HUES48 (cell line): ENCODE measurements around the gene YPEL2.

ENCODE experiments used
- H3K27ac ChIP-seq: one replicate; pipeline ENCODE4 v1.7.0; 2013; ENCODE audit warnings: low read depth, low read length, inconsistent platforms
- H3K27me3 ChIP-seq: 2 replicates; pipeline ENCODE4 v1.6.1; 2013; ENCODE audit warnings: mild to moderate bottlenecking, low read length; ENCODE audit not compliant: control insufficient read depth, insufficient read depth
- H3K36me3 ChIP-seq: 2 replicates; pipeline ENCODE4 v1.6.1; 2013; ENCODE audit warnings: low read length; ENCODE audit not compliant: control insufficient read depth, insufficient read depth
- H3K4me1 ChIP-seq: 2 replicates; pipeline ENCODE4 v1.6.1; 2013; ENCODE audit warnings: mild to moderate bottlenecking, low read length; ENCODE audit not compliant: control insufficient read depth, insufficient read depth
- H3K4me3 ChIP-seq: 2 replicates; pipeline ENCODE4 v1.5.1; 2013; ENCODE audit warnings: mild to moderate bottlenecking, low read depth, low read length
- H3K9ac ChIP-seq: 2 replicates; pipeline ENCODE4 v1.6.1; 2013; ENCODE audit warnings: mild to moderate bottlenecking, low read depth, low read length, moderate library complexity
- H3K9me3 ChIP-seq: 2 replicates; pipeline ENCODE4 v1.6.1; 2013; ENCODE audit warnings: low read length; ENCODE audit not compliant: control insufficient read depth, insufficient read depth

Gene YPEL2

DNA sequence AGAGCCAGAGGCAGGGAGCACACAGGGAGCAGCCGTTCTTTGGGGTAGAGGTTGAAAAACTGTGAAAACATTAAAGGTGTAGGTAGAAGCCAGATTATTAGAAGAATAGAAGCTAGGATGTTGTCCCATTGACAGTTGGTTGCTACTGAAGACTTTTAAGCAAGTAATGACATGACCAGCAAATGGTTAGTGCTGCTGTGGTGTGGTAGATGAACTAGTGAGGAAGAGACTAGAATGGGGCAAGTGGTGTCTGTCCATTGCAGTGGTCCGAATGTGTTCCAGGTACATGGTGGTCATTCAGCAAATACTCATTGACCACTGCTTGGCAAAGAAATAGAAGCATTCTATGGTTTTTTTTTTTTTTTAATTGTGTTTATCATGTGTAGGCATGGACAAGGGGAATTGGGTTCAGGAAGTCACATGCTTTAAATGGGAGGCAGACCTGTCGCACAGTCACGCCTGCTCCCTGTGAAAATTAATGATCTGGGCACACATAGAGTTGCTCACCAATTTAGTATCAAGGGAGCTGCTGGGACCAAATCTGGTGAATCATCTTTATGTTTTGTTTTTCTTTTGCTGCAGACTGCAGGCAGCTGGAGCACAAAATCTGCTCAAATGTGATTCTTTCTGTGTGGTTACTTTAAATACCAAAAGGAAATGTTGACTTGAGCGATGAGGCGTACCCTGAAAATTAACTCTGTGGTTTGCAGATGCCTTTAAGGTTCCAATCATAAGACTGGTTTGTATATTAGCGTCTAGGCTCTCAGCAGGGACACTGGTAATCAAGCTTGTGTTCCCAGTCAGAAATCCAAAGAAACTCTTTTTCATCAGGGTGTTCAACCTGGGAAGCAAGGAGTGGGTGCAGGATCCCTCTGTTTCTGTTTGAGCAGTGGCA, 30.7 kb downstream of the YPEL2 start:
- H3K27ac ChIP-seq, result no peak overlapping the region
- H3K4me3 ChIP-seq, result no peak overlapping the region
- peaks cover 29% of the 10 kb centered on the region for H3K4me1 ChIP-seq
- H3K9ac ChIP-seq, result no peak overlapping the region
- no peaks in the 10 kb centered on the region for H3K9me3 ChIP-seq
- H3K27me3 ChIP-seq, result no peaks in the 10 kb centered on the region
- no peaks in the 10 kb centered on the region for H3K36me3 ChIP-seq

DNA sequence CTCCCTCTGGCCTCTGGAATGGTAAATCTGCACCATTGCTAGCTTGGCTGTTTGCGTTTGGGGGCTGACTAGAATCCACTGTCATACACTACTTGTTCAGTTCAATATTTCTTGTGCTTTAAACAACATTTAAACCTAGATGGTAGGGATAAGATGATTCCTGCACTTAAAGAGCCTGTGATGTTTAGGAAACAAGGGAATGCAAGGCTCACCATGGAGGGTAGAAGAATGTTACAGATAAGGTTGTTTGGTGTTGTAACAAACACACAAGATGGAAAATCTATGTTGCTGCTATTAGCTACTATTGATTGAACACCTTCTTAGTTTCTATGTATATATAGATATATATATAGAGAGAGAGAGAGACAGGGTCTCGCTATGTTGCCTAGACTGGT, 31.4 kb downstream of the YPEL2 start:
- Histone ChIP-seq H3K27me3 (no peaks in the 10 kb centered on the region), H3K4me3 (no peak overlapping the region), H3K27ac (no peak overlapping the region), H3K4me1 (peaks cover 36% of the 10 kb centered on the region), H3K9me3 (no peaks in the 10 kb centered on the region), H3K36me3 (no peaks in the 10 kb centered on the region), H3K9ac (no peak overlapping the region)

DNA sequence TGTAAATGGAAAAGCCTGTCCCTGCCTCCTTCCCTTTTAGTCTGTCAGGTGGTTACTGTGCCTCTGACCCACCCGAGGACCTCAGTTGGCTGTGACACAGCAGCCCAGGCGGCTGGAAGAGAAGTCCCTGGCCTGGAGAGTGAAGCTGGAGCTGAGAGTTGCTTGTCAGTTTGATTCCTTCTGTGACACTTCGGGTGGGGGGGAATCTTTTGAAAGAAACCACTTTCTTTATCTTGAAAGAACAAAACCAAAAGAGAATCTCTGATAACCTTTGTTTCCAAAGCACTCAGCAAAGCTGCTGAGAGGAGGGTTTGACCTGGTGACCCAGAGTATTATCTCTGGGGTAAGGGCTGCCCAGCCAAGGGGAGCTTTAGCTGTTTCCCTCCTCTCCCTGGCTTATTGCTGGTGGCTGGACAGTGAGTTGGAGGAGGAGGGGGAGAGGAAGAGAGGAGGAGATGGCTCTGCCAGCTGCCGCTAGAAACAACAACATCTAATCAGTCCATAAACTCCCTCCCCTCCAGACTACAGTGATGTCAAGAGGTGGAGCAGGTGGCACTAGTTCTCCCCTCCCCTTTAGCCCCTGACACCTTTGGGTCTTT, 34.0 kb downstream of the YPEL2 start:
- H3K9me3 ChIP-seq, result no peaks in the 10 kb centered on the region
- no peaks in the 10 kb centered on the region for H3K36me3 ChIP-seq
- peaks cover 47% of the 10 kb centered on the region for H3K4me1 ChIP-seq
- peak overlapping the region; percentile 96 for H3K27ac ChIP-seq
- no peaks in the 10 kb centered on the region for H3K27me3 ChIP-seq
- peak overlapping the region; percentile 11; the same call in 1 of the 2 replicates for H3K4me3 ChIP-seq
- H3K9ac ChIP-seq, result no peak overlapping the region

DNA sequence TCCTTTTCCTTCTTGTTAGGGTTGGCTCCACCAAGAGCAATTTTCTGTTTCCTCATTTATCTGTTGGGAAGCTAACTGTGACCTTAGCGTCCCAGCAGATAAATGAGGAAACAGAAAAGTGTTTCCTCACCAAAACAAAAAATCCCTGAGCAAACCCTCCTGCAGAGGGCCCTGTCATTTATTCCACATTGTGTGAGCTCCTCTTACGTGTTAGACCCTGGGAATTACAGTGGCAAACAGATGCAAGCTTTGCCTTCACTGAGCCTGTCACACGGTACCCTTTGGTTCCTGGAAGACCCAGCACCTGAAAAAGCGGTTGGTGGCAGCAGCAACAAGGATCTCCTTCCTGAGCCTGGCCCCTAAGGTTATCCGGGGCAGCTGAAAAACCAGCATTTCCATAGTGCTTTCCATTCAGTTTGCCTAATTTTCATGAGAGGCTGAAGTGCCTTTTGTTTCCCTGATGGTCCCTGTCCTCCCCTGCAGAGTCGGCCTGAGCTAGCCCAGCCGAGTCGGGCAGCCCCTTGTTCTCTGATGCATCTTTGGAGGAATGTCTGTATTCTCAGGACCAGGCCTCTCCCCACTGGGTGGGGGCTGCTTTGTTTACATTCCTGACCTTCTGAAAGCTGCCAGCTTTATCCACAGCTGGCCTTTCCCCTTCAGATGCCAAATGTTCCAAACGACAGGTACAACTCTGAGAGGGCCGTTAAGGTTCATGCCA, 34.7 kb downstream of the YPEL2 start:
- peak overlapping the region; percentile 11; the same call in 1 of the 2 replicates for H3K4me3 ChIP-seq
- H3K4me1 ChIP-seq, result peaks cover 54% of the 10 kb centered on the region
- peak overlapping the region; percentile 96 for H3K27ac ChIP-seq
- no peak overlapping the region for H3K9ac ChIP-seq
- H3K9me3 ChIP-seq, result no peaks in the 10 kb centered on the region
- H3K36me3 ChIP-seq, result no peaks in the 10 kb centered on the region
- H3K27me3 ChIP-seq, result no peaks in the 10 kb centered on the region

DNA sequence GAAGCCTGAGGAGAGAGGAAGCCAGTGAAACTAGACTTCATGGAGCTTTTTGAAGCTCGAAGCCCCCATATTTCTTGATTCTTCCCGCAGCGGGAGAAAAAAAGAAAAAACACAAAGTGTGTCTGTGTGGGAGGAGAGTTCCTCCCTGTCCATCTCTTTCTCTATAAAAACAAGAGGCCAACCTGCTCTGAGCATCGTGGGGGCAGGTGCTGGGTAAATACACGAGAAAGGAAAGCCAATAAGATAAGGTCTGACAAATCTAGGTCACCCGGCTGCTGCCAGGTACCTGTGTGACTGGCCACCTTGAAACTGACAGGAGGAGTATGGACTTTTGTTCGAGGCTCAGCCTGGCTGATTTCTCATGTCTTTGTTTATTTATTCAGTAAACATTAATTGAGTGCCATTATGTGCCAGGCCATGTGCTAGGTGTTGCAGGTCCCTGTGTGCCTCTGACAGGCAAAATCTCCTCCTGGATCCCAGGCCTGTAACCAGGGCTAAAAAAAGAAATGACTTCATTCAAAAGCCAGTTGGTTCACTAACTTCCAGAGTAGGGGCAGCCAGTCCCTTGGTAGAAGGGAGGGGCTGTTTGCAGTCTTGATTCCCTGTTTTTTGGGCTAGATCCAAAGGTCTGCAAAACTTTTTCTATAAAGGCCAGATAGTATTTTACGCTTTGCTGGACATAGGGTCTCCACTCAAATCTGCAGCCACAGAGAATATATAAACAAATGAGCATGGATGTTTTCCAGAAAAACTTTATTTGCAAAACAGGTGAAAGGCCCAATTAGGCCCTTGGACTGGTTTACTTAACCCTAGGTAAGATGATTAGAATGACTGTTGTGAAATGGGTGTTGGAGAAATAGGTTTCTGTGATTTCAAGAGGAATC, 35.6 kb downstream of the YPEL2 start:
- Histone ChIP-seq H3K36me3 (no peaks in the 10 kb centered on the region), H3K9me3 (no peaks in the 10 kb centered on the region), H3K4me3 (0 out of 2 replicates have a peak overlapping the region, but pooled peaks have one; percentile 1), H3K4me1 (peaks cover 54% of the 10 kb centered on the region), H3K27me3 (no peaks in the 10 kb centered on the region), H3K27ac (peak overlapping the region; percentile 96), H3K9ac (no peak overlapping the region)

DNA sequence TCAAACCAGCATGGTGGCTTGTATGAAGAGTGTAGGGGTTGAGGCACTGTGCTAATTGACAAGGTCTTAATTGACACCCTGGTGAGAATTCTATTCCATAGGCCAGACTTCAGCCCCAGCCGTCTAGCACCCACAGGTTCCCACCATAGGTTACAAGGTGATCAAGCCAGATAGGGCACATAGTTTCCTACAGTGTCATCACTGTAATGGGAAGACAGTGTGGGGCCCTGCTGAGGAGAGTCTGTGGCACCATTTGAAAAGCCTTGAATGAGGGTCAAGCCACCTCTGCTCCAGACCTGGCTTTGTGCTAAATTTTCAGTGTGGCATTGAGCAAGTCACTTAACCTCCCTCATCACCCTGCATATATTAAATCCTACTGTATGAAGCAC, 36.2 kb downstream of the YPEL2 start:
- Histone ChIP-seq H3K27me3 (no peaks in the 10 kb centered on the region), H3K9ac (no peak overlapping the region), H3K4me3 (no peak overlapping the region), H3K36me3 (no peaks in the 10 kb centered on the region), H3K4me1 (peaks cover 48% of the 10 kb centered on the region), H3K9me3 (no peaks in the 10 kb centered on the region), H3K27ac (peak overlapping the region; percentile 96)

DNA sequence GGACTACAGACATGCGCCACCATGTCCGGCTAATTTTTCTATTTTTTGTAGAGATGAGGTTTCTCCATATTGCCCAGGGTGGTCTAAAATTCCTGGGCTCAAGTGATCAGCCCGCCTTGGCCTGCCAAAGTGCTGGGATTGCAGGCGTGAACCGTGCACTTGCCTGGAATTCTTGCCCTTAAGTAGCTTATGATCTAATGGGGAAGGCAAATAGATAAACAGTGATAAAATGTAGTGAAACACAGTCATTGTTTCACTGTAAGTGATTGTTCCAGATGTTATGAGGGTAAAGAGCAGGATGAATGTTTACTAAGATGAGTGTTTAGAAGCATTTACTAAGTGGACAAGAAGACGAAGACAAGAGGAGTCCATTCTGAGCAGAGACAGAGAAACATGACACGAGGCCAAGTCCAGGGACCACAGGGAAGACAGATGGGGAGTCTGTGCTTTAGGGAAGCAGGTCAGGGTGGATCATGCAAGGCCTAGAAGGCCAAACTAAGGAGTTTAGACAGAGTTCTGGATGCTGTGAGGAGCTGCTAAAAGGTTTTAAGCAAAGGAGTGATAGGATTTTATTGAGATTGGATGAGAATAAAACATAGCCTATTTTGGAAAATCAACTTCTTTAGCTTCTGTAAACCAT, 36.9 kb downstream of the YPEL2 start:
- Histone ChIP-seq H3K27me3 (no peaks in the 10 kb centered on the region), H3K9me3 (no peaks in the 10 kb centered on the region), H3K9ac (no peak overlapping the region), H3K27ac (peak overlapping the region; percentile 96), H3K4me3 (no peak overlapping the region), H3K36me3 (no peaks in the 10 kb centered on the region), H3K4me1 (peaks cover 47% of the 10 kb centered on the region)

DNA sequence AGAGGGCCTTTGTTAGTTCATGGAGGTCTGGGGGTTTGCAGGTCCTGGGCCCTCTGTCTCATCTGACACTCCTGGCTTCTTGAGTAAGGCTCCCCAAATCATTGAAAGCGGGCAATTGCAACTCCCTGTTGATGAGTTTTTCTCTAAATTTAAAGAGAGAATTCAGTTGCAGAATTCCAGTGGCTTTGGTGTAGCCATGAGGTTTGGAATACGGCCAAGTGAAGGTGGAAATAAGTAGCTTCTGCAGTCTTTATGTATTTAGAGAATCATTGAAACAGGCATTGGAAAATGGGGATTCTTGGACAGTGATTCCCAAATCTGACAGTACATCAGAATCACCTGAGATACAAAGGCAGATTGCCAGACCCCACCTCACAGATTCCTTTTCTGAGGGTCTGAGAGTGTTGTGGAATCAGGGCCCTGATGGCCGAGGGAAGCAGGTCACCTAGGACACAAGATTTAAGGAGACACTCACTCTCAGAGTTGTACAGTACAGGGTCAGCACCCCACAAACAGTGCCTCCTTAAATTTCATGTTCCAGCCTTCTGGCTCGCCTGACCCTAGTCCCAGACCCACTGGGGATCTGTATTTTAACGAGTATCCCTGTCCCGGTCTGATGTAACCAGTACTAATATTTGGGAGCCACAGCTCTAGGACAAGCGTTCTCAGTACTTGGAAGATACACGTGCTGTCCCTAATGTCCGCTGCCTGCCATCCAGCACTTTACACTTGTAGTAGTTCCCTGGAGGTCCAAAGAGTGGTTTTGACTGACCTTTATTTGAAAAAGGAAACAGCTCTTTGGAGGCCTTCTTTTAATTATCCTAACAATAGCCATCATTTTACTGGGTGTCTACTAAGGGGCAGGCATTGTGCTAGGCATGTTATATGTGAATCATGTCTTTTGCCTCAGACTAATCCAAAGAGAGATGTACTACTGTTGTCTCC, 37.8 kb downstream of the YPEL2 start:
- Histone ChIP-seq H3K36me3 (no peaks in the 10 kb centered on the region), H3K4me1 (peaks cover 47% of the 10 kb centered on the region), H3K4me3 (no peak overlapping the region), H3K27ac (no peak overlapping the region), H3K9ac (no peak overlapping the region), H3K27me3 (no peaks in the 10 kb centered on the region), H3K9me3 (no peaks in the 10 kb centered on the region)

DNA sequence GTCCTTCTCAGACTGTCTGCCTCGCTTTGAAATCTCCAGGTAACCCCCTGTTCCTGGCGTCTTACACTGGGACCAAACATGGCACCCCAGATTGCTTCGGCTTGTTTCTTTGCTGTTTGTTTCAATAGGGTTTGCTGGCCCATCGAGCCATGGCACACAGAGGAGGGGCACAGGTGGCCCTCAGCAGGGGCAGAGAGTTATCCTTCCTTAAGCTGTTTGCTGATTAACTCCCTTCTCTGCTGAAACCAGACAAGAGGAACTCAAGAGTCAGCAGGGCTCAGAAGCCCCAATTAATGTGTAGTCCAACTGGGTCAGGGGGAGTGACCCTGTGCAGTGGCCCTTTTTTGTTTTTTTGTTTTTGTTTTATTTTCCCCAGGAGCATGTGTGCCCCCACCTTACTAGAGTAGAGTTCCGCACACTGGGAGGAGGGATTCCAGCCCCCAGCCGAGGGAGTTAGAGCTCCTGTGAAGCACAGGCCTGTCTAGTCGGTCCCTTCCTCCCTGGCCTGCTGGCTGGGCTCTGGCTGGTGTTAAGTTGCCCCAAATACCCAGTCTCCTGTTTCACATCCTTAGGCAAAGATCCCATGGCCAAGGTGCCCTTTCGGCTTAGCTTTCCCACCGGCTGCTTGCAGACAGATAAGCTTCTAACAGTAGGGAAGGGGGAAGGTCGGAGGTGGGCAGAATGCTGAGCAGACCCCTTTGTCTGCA, 39.3 kb downstream of the YPEL2 start:
- H3K9ac ChIP-seq, result no peak overlapping the region
- peaks cover 38% of the 10 kb centered on the region for H3K4me1 ChIP-seq
- no peaks in the 10 kb centered on the region for H3K27me3 ChIP-seq
- no peaks in the 10 kb centered on the region for H3K9me3 ChIP-seq
- H3K36me3 ChIP-seq, result no peaks in the 10 kb centered on the region
- peak overlapping the region; percentile 28 for H3K27ac ChIP-seq
- H3K4me3 ChIP-seq, result no peak overlapping the region
